ENCODE measurements around the gene SEC11C.
"Not testable (repeated sequence)": the region's sequence is repeated elsewhere in the genome, so short reads cannot be mapped to it uniquely, and the experiment has no call there.

Gene SEC11C

DNA sequence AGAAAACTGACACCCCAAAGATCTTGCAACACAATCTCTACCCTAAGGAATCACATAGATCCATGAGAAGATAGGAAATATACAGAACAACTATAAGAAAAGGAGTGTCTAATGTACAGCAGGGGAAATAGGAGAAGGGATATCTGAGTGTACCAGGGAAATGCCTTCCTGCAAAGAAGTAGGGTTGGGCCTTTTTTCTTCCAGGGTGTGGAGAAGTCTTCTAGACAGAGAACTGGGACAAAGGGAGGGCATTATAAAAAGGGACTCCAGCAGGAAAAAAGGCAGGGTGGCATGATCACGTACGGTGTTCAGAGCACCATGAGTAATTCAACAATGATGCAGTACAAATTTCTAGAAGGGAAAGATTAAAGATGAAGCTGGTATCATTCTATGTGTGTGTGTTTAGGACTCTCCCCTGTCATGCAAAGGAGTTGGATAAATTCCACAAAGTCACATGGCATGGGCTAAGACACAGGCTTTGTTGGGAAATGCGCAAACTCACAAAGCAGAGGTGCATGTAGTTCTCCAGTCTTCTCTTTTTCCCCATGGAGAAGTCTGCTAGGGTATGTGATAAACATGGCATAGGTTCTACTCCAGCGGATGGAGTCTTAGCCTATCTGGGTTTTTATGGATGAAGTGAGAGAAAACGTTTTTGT is 6.7 kb upstream of the SEC11C start:
- TF ChIP-seq, protein P1, sequence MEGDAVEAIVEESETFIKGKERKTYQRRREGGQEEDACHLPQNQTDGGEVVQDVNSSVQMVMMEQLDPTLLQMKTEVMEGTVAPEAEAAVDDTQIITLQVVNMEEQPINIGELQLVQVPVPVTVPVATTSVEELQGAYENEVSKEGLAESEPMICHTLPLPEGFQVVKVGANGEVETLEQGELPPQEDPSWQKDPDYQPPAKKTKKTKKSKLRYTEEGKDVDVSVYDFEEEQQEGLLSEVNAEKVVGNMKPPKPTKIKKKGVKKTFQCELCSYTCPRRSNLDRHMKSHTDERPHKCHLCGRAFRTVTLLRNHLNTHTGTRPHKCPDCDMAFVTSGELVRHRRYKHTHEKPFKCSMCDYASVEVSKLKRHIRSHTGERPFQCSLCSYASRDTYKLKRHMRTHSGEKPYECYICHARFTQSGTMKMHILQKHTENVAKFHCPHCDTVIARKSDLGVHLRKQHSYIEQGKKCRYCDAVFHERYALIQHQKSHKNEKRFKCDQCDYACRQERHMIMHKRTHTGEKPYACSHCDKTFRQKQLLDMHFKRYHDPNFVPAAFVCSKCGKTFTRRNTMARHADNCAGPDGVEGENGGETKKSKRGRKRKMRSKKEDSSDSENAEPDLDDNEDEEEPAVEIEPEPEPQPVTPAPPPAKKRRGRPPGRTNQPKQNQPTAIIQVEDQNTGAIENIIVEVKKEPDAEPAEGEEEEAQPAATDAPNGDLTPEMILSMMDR (conservative IDR thresholded peaks at IDR 0.05; ENCODE audit: control insufficient read depth, insufficient read depth, low read depth, low read length), result no peak
- no peak overlapping the region for H3K4me3 ChIP-seq (ENCODE audit: control insufficient read depth, low read depth, low read length)
- no peak for DNase-seq (ENCODE audit: low read depth)

DNA sequence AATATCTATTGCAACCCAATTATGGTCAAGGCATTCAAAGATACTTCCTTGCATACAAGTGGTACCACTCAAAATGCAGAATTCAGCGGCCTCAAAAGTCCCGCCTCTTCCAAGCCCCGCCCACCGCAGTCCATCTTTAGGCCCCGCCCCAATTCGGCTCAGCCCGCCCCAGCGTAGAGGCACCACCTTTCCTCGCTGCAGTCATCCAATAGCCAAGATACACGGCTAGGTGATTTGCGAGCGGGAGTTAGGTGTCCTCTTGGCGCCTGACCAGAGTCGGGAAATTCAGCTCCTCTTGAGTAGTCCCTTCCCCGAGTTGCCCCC is 431 bp upstream of the SEC11C start:
- TF ChIP-seq, protein P1 (conservative IDR thresholded peaks at IDR 0.05; ENCODE audit: control insufficient read depth, insufficient read depth, low read depth, low read length), result no peak
- H3K4me3 ChIP-seq (ENCODE audit: control insufficient read depth, low read depth, low read length), result peak overlapping the region; percentile 86
- DNase-seq (ENCODE audit: low read depth), result peak; percentile 83

DNA sequence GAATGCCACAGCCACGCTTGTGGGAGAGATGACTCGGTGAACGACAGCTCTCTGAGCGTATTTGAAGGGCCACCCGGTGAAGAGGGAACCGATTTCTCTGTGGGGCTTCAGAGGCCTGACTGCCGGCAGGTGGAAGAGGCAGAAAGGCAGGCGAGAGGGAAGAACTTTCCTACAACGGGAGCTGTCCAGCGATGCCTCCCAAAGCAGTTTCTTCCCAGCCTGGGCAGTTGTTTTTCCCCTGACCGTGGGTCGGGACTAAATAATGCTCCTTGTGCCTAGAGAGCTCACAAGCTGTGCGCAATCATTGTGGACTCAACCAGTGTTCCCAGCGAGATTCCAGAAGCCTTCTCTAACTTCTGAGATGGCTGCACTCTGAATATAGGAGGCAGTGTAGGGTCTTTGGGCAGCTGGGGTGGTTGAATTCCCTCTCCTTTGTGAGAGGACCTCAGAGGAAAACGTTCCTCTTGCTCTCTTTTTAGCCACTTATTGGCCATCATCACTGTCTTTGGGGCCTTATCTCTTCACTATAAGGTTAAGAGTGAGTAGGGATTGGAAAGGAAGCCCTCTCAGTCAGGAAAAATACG is 710 bp downstream of the SEC11C start:
- TF ChIP-seq, protein P1 (conservative IDR thresholded peaks at IDR 0.05; ENCODE audit: control insufficient read depth, insufficient read depth, low read depth, low read length), result no peak
- H3K4me3 ChIP-seq (ENCODE audit: control insufficient read depth, low read depth, low read length), result peak overlapping the region; percentile 86
- peak; percentile 27 for DNase-seq (ENCODE audit: low read depth)

DNA sequence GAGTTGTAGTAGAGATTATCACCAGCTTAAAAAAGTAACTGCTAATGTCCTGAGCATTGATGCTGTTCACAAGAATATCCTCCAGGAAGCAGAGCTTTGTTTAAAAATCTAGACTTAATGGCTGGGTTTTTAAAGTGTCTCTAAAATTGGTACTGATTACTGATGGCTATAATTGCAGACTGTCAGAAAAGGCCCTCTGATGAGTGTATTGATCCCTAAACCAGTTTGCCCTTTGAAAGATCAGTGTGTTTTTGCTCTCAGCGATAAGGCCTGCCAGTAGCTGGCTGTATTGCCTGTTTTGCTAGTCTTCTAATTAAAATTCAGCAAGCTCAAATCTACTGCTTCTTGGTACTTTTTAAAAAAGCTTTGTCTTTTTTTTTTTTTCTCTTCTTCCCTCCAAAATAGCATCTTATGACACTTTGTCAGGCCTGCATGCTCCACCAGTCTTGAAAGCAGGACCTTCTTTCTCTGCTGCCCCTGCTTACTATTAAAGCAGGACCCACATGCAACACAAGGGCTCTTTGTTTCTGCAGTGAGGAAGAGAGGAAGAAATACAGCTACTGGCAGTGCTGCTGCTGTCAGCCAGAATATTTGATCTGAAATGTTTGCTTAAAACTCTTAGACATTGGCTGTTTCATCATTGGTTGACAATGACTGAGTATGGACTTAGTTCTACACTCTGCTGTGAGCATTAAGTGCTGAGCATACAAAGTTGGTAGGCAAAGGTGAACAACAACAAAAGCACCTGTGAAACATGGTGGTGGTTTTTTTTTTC is 1.8 kb downstream of the SEC11C start:
- no peak overlapping the region for H3K4me3 ChIP-seq (ENCODE audit: control insufficient read depth, low read depth, low read length)
- DNase-seq (ENCODE audit: low read depth), result no peak
- TF ChIP-seq, protein P1 (conservative IDR thresholded peaks at IDR 0.05; ENCODE audit: control insufficient read depth, insufficient read depth, low read depth, low read length), result no peak

DNA sequence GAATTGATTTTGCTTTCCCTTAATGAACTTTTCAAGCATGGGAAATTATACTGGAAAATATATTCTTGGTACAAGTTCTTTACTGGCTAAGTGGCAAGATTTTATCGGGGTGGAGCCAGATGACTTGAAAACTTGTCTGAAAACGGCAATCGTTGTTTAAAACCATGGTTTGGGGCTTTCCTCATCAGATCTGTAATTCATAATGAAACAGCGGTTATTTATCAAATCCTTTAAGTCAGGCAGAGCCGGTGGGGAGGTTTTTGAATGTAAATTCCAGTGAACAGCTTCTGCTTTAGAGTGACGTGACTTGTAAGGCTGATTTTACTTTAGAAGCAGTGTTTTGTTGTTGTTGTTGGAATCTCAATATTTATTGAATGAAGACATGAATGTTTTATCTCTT is 2.6 kb downstream of the SEC11C start:
- DNase-seq (ENCODE audit: low read depth), result no peak
- TF ChIP-seq, protein P1 (conservative IDR thresholded peaks at IDR 0.05; ENCODE audit: control insufficient read depth, insufficient read depth, low read depth, low read length), result no peak
- H3K4me3 ChIP-seq (ENCODE audit: control insufficient read depth, low read depth, low read length), result no peak overlapping the region

DNA sequence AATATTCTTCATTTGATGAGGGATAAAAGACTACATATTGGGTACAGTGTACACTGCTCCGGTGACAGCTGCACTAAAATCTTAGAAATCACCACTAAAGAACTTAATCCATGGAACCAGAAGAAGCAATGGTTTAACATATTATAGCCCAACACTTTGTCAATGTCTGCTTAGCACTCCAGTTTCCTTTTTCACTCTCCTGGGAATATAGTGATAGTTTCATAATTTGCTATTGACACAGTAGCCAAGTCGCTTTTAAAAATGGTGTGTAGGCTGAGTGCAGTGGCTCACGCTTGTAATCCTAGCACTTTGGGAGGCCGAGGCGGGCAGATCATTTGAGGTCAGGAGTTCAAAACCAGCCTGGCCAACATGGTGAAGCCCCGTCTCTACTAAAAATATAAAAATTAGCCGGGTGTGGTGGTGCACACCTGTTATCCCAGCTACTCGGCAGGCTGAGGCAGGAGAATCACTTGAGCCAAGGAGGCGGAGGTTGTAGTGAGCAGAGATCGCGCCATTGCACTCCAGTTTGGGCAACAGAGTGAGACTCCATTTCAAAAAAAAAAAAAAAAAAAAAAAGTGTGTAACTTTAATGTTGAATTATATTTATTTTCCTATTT is 3.2 kb downstream of the SEC11C start:
- H3K4me3 ChIP-seq (ENCODE audit: control insufficient read depth, low read depth, low read length); DNase-seq (ENCODE audit: low read depth): not testable (repeated sequence)

DNA sequence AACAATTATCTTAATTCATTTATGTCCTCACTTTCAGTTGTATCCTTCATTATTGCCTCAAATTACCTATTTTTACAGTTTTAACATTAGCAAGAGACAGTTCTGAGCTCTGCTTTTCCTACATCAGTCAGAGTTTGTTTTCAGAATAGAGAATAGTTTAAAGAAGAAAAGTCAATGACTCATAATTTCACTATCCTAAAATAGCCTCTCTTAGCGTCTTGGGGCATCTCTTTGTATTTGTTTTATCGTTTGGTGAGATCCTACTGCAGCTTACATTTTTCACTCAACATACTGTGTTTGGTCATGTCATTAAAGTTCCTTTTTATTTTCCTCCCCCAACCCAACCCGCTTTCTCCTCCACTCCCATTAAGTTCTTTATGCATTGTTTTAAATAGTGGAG is 3.8 kb downstream of the SEC11C start:
- DNase-seq (ENCODE audit: low read depth), result peak; percentile 6
- TF ChIP-seq, protein P1 (conservative IDR thresholded peaks at IDR 0.05; ENCODE audit: control insufficient read depth, insufficient read depth, low read depth, low read length), result no peak
- no peak overlapping the region for H3K4me3 ChIP-seq (ENCODE audit: control insufficient read depth, low read depth, low read length)
